NCI-H2107 (cell line): ENCODE results near the gene ODAD2.
"Not testable (repeated sequence)": the region's sequence is repeated elsewhere in the genome, so short reads cannot be mapped to it uniquely, and the experiment has no call there.

Experiments used
- DNase-seq: peaks from one replicate; lab custom pipeline; 2025; lab: John Stamatoyannopoulos, UW

The ODAD2 gene

DNA sequence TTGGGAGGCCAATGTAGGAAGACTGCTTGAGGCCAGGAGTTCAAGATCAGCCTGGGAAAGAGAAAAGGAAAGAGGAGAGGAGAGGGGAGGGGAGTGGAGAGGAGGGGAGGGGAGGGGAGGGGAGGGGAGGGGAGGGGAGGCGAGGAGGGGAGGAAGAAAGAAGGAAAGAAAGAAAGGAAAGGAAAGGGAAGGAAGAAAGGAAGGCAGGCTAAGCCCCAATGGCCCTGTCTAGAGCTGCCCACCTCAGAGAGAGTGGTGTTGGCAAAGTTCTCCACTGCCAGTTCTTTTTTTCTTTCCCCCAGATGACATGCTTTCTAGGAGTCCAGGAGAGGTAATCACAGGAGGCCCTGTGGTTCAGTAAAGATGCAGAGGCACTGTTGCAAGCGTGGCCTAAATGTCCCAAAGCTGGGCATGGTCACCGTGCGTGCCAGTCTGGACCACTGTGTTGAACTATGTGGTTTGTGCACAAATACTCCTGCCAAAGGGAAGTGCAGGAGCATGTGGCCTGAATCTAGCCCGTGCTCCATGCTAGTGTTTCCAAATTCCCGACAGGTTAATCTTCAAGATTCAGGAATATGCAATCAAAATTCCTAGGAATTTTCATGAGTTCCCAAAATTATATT lies 39.7 kb downstream of the ODAD2 start:
- no peak for DNase-seq

DNA sequence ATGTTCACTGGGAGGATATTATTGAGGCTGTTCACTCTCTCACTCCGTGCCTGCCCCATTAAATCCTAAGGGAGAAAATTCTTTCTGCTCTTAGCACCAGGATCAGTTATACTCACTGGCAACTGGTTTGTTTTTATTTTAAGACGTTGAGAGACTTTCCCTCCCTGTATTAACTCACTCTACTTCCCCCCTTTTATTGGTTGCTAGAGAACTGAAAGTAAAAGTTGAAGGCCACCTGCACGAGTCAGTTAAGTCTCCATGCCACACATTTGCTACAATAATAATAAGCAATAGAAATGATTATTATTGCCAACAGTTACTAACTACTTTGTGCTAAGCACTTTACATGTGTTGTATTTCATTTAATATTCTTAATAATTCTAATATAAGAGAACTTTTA lies 40.5 kb downstream of the ODAD2 start:
- not testable (repeated sequence) for DNase-seq

DNA sequence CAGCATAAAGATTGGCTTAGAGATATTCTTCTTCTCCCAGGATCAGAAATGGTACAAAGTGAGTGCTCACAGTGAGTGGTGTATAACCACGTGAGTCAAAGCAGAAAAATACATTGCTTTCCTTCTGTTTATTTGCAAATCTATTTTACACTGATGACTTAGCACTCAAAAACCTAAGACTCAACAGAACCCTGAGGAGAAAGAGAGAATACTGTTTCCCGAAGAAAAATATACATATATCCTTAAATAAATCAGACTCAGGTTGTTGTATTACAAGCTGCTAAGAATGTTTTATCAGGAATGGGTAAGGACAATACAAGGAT lies 48.7 kb downstream of the ODAD2 start:
- no peak for DNase-seq

DNA sequence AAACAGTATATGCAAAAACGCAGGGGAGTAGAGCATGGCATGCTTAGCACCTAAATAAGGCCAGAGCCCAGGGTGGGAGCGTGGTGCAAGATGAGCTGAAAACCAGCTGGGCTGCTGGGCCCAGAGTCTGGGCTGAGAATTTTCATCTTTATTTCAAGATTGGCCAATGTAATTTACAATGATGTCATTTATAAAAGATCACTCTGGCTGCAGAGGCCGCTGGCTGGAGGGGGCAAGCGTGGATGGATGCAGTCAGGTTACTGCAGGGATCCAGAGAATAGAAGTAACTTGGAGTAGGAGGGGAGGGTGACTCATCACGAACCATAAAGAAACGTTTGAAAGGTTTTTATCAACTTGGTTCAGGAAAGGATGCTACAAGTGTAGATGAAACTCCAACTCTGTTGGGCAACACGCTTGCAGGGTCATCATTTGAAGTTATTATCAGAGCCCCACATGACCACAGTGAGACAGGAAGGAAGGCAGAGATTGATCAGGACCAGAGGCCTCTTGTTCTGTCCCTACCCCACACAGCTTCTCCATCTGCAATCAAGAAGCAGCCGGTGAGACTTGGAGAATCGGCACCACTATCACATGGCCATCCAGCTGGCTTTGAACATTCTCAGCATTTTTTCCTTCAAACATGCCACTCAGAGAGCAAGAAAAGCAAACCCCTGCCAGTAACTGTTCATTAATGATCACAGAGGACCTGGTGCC lies 49.2 kb downstream of the ODAD2 start:
- no peak for DNase-seq

DNA sequence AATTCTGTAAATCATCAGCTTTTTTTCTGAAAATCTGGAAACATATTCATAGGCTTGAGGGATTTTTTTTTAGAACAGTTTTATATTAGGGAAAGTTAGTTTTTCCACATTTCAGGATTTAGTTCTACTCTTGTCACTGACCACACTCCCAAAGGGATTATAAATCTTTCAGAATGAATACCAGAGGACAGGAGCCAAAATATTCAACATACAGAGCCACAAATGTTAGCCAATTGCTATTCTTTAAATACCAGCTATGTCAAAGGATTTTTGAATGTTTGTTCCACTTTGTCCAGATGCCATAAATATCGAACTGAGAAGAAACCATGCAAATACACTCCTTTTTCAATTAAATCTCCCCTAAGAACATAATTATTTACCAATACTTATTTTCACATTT lies 50.7 kb downstream of the ODAD2 start:
- DNase-seq, result no peak

DNA sequence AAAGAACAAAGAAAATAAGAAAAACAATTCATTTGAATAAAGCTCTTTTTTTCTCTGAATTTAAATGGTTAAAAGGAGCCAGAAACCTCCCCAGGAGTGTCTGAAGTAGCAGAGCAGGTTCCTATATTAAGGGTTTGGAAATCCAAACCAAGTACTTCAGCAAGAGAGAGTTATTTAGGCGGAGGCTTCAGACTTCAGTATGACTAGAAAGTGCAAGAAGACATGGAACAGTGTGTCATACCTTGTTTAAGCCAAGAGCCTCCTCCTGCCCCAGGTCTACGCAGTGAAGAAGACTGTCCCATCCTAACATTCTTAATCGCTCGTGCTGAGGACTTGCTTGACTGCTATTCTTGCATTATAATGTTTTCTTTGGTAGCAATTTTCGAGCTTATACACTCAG lies 51.3 kb downstream of the ODAD2 start:
- DNase-seq, result no peak

DNA sequence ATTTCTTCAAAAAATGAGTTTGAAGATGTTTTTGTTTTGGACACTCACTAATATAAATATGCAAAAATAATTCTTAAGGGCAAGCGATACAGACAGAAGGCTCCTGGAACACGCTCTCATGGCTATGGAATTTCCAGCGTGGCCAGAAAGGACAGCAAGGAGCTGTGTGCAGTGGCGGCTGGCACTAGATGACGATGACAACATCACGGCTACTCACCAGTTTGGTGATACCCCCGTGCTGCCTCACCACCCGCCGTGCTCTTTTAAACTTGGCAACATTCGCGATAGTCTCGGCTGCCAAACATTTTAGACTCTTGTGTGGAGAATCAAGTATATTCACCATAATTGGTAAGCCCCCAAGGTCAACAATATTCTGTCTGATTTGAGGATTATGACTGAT lies 54.9 kb downstream of the ODAD2 start:
- no peak for DNase-seq

DNA sequence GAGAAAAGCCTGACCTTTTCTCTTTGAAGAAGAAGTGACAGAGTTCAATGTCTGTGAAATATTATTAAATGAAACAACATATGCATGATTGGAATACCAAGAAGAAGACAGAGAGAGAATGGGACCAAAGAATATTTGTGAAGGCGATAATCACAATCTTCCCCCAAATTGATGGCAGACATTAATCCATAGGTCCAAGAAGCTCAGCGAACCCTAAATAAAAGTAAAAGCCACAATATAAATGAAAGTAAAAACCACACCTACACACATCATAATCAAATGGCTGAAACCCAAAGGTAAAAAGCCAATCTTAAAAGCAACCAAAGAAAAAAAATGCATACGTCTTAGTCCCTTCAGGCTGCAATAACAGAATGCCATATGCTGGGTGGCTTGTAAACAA lies 84.0 kb downstream of the ODAD2 start:
- no peak for DNase-seq

DNA sequence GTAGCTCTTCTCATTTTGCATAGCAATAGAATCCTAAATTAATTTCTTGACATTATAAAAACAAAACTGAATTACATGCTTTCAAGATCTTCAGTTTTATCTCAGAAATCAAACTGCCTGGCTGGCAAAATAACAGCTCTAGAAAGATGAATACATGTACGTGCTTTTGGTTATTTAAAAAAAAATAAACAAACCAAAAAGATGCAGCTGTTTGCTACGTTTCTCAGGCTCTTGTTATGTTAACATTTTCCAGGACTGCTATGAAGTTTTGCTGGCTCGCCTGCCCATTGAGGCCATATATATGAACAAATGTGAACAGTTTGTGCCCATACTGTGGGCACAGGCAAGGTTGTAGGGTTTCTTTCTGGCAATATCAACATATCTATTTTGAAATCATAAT lies 86.6 kb downstream of the ODAD2 start:
- DNase-seq, result no peak

DNA sequence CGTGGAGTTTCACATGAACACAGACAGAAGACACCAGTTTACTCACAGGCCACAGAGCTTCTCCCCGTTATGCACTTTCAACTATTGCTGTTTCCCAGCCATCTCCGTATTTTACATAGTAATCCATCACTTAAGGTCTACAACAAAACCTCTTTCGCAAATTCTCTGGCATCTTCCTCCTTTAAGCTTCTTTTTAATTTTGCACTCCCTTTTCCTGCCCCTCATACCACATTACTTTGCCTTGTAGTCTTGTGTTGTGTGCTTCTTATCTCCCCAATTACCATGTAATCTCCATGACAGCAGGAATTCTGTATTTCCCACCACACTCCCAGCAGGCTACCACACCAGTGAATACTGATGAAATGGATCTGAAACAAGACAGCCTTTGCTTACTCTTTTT lies 87.3 kb downstream of the ODAD2 start:
- DNase-seq, result no peak

DNA sequence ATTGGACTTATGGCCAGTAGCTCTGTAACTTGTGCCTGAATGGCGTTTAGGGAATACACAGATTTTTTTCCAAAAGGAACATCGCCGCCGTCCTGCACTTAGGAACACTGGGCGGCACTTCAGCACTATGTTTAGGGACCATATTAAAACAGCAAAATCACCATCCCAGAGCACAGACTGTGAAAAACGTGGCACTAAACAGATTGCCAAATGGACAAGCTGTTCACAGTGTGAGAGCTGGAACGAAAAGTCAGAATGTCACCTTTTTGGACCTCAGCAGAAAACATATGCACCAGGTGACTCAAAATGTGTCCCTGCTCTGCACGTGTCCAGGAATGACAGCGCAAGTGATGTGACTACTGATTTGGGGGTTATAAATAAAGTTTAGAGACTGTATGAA lies 87.9 kb downstream of the ODAD2 start:
- no peak for DNase-seq

DNA sequence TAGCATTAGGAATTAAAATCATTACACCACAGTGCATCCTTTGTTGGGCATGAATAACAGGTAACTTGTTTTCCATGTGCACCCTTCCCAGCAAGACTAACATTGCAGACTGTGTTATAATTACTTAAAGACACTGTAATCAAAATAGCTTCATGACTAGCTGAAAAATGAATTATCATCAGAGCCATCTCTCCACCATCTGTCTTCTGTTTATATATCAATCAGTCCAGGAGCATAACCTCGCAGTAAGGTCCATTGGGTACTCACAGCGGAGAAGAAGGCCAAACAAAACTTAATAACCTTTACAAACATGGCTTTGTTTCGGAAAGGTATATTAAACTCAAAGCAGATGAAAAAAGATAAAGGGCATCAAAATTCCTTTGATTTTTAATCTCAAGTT lies 90.6 kb downstream of the ODAD2 start:
- DNase-seq, result no peak

DNA sequence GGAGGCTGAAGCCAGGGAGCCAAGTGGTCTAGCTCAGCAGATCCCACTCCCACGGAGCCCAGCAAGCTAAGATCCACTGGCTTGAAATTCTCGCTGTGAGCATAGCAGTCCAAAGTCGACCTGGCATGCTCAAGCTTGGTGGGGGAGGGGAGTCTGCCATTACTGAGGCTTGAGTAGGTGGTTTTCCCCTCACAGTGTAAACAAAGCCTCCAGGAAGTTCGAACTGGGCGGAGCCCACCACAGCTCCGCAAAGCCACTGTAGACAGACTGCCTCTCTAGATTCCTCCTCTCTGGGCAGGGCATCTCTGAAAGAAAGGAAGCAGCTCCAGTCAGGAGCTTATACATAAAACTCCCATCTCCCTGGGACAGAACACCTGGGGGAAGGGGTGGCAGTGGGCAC lies 99.4 kb downstream of the ODAD2 start:
- not testable (repeated sequence) for DNase-seq

DNA sequence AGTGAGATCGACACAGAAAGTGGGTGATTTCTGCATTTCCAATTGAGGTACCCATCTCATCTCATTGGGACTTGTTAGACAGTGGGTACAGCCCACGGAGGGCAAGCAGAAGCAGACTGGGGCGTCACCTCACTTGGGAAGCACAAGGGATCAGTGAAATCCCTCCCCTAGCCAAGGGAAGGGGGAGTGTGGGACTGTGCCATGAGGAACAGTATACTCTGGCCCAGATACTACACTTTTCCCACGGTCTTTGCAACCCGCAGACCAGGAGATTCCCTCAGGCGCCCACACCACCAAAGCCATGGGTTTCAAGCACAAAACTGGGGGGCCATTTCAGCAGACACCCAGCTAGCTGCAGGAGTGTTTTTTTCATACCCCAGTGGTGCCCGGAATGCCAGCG lies 99.8 kb downstream of the ODAD2 start:
- DNase-seq, result no peak

DNA sequence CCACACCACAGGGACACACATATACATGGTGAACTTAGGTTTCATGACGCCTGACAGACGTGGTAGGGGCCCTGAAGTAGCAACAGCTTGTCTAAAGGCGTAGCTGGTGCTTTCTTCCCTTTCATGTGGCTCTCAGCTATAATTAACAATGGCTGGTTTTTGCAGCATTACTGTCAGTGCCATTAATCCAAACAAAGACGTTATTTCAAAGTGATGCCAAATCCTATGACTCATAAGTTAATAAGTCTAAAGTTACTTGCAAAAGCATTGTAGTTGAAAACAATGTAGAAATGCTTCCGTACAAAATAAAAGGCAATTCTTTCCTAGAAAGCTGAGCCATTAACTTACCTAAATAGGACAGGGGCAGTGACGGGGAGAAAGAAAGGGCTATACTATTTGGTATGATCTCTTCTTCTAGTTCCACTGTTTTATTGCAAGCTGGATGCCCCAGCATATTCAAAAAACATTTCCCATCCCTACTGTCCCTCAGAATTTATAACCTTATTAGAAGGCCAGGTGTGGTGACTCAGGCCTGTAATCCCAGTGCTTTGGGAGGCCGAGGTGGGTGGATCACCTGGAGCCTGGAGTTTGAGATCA lies 105.4 kb downstream of the ODAD2 start:
- no peak for DNase-seq

DNA sequence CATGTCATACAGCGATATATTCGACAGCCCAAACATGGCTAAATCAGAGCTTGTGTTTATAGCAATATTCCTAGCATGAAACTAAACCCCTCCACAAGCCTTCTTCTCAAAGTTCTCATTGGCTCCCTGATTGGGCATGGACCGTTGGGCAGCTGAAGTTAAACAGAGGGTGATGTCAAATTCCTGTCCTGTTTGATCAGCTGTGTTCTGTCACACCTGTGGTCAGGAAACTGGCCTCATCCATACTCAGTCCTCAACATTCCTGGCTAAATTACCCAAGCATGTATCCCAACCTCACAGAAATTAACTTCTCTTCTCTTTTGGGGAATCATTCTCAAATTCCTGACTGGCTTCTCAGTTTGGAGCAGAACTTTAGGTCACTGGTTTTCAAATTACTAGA lies 107.9 kb downstream of the ODAD2 start:
- no peak for DNase-seq

DNA sequence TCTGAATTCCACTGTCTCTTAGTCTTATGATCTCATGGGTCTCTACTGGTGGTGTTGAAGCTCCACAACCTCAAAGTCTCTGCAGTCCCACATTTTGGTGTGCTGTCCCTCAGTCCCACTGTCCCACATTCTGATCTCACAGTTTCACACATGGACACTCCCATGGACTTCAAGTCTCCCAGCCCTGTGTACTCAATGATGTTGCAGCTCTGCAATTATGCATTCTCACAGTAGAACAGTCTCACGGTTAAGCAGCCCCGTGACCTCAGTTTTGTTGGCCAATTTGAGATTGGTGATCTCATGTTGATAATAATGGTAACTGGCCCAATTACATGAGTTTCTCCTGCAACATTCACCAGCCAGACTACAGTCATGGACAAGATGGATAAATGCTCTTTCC lies 109.4 kb downstream of the ODAD2 start:
- DNase-seq, result no peak

DNA sequence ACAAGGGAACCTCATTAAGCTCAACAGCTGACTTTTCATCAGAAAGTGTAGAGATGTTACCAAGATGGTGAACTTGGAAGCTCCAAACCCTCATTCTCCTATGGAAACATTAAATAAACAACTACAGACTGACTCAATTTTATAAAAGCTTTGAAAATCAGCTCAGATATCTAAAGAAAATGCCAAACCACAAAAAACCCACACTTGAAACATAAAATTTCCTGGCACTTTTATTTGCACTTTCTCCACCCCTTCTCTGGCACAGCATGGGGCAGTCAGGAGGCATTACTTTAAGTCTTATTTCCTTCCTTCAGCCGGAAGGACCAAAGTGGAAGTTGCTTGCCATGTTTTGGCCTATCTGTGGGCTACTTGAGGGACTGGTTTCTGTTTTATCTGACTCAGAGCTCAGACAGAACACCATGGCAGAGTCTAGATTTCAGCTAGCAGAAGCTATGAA lies 114.7 kb downstream of the ODAD2 start:
- DNase-seq, result no peak

DNA sequence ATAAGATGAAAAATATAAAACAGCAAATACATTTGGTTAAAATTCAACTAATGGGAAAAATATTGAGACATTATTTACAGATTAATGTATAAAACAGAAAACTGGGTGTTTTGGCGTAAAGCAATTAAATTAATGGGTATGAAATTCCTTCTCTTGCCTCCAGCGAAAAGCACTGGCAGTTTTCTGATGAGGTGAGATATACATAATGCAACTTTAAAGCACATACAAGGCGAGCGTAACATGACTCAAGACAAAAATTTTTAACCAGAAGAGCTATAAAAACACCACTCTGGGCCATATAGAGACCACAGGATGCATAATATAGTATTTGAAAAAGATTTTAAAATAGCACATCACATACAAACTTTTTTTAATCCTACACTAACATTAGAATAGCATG lies 120.6 kb downstream of the ODAD2 start:
- no peak for DNase-seq

DNA sequence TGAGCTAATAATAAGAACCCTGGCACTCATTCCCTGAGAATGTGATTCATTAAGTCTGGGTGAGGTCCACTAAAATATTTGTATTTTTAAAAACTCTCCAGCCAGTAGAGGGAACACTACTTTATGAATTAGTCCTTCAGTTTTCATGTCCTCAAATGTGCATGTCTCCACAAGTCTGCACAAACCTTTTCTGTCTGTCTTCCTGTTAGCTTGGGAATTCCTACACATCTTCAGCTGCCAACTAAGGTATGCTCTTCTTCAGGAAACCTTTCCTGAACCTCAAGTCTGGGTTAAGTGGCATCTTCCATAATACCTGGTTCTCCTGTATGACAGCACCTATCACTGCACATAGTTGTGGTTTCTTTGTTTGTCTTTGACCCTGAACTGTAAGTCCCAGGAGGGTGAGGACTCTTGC lies 133.7 kb downstream of the ODAD2 start:
- no peak for DNase-seq

DNA sequence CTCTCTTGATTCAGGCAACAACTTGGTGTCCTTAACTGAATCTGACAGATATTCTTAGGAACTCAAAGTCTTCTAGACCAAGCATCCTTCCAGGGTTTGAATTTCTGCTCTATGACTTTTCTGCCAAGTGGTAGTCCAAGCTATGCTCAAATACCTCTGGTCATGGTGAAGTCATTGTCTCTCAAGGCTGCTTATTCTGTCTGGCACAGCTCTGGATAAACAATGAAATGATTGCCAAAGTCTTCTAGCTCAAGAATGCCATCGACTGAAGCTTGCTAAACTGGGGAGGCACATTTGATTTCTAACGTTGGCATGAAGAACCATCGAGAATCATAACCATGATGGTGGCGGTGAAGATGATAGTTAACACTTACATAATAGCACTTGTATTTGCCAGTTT lies 137.1 kb downstream of the ODAD2 start:
- DNase-seq, result no peak

DNA sequence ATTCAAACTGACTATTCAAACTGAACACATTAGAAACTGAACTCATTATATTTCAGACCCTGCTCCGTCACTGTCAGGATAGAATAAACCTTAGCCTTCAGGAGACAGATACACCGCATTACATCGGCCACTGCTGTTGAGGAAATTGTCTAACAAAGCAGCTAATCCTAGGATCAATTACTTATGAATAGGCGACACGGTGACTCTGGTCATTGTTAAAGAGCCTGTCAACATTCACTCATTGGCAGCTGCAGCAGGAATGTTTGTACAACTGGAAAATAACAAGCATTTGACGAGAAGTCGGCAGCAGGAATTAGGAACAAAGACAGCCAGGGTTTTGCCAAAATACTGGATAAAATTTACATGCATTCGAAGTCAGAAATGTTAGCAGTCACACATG lies 141.3 kb downstream of the ODAD2 start:
- no peak for DNase-seq

DNA sequence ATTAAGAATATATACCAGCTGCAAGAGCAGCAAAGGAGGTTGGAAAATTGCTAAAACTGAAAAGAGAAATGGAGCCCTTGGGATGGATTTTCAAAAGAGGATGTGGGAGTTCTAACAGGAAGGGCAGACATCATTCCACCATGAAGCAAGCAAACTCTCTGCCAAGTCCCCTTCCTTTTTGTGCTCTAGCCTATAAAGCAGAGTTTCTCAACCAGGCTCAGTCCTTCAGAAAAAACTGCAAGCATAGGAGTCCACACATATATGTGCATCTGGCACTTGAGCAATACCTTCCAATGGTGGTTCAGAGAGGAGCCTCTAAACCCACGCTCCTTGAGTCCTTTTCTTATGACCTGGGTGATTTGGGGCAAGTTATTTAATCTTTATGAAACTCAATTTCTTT lies 154.7 kb downstream of the ODAD2 start:
- no peak for DNase-seq

DNA sequence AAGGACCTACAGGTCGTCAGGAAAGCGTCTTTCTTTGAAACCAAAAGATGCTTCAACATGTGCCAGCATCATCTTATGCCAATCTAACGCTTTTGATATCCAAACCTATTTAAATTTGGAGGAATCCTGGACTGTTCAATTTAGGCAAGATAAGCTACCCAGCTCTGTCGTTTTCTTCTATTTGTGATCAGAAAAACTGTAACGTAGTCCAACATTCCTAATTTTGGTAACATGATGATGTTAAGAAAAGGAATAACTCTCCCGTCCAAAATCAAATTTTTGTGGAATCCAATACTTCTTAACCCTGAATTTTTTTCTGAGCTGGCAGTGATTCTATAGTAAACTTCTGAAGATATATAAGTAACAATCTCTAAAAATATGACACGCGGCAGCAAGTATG lies 160.0 kb downstream of the ODAD2 start:
- DNase-seq, result no peak
